GM18499 (cell line): ENCODE results near the gene LDLR.

Source experiments
- ATAC-seq: cut with Tn5 transposase; IDR thresholded peaks from one replicate; pipeline ENCODE4 v1.9.1; 2021; ENCODE audit warnings: moderate number of reproducible peaks; ENCODE audit not compliant: insufficient read depth, unreplicated experiment

The LDLR gene

DNA sequence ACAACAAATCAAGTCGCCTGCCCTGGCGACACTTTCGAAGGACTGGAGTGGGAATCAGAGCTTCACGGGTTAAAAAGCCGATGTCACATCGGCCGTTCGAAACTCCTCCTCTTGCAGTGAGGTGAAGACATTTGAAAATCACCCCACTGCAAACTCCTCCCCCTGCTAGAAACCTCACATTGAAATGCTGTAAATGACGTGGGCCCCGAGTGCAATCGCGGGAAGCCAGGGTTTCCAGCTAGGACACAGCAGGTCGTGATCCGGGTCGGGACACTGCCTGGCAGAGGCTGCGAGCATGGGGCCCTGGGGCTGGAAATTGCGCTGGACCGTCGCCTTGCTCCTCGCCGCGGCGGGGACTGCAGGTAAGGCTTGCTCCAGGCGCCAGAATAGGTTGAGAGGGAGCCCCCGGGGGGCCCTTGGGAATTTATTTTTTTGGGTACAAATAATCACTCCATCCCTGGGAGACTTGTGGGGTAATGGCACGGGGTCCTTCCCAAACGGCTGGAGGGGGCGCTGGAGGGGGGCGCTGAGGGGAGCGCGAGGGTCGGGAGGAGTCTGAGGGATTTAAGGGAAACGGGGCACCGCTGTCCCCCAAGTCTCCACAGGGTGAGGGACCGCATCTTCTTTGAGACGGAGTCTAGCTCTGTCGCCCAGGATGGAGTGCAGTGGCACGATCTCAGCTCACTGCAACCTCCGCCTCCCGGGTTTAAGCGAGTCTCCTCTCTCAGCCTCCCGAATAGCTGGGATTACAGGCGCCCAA is at the start of gene LDLR:
Gene LDLR, plus strand, starts transcription at position 210 of the 760 bp plus-strand sequence. Its CDS starts 86 bp downstream, at position 296.
- no peak for ATAC-seq

DNA sequence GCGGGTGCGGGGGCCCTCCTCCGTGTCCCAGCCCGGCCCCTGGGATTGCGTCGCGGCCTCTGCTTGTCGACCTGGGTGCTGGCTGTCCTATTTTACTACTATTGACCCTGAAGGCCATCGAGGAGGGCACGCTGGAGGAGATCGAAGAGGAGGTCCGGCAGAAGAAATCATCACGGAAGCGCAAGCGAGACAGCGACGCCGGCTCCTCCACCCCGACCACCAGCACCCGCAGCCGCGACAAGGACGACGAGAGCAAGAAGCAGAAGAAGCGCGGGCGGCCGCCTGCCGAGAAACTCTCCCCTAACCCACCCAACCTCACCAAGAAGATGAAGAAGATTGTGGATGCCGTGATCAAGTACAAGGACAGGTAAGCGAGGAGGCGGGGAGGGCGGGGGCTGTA is 48.1 kb upstream of the LDLR start:
- no peak for ATAC-seq

DNA sequence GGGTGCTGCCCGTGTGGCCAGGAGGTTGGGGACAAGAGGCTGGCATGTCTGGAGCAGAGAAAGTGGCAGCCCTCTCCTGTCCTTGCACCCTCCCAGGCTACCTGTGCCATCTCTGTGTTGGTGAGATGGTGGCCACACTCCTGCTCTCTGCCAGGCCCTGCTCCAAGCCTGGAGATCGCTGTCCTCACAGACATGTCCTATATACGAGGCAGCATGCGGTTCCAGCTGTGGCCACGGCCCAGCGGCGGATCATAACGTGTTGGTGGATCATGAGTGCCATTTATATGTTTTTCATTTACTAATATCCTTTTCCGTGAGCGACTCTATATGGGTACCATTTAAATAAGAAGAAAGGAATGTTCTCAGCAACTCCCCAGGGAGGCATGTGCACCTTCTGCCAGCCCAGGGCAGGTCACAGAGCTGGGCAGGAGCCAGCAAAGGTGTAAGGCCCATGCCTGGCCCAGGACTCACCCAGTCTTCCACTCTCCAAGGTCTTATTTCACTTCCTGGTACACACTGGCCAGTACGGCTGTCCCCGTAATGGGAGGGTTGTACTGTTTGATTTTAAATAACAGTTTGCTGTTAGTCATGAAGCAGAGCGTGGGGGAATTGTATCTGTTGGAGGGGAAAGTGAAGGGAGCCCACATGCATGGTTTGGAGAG is 47.2 kb upstream of the LDLR start:
- no peak for ATAC-seq

DNA sequence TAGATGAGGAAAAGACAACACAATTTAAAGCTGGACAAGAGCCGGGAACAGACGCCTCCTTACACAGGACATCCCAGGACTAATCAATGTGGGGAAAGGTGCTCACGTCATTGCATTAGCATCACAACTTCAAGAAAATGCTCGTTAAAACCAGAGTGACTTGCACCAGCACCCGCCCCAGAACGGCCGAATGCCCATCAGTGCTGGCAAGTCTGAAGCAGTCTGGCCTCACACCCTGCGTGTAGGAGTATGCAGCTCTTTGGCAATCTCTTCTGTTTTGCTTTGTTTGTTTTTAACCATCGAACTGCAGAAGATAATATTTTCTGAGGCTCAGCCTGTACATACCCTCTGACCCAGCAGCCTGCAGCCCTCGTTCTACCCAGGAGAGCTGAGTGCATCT is 44.8 kb upstream of the LDLR start:
- no peak for ATAC-seq

DNA sequence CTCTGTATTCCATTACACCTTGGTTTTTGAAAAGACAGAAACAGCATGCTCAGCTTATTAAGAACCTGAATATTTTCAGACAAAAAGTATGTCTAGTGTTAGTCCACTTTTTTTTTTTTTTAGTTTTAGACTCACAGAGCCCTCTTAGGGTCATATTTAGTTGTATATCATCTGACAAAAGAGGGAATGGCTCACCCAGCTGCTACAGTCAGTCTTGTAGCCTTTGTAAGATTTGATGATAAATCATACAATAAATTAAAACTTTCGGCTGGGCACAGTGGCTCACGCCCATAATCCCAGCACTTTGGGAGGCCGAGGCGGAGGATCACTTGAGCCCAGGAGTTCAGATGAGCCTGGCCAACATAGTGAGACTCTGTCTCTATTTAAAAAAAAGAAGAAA is 43.7 kb upstream of the LDLR start:
- no peak for ATAC-seq

DNA sequence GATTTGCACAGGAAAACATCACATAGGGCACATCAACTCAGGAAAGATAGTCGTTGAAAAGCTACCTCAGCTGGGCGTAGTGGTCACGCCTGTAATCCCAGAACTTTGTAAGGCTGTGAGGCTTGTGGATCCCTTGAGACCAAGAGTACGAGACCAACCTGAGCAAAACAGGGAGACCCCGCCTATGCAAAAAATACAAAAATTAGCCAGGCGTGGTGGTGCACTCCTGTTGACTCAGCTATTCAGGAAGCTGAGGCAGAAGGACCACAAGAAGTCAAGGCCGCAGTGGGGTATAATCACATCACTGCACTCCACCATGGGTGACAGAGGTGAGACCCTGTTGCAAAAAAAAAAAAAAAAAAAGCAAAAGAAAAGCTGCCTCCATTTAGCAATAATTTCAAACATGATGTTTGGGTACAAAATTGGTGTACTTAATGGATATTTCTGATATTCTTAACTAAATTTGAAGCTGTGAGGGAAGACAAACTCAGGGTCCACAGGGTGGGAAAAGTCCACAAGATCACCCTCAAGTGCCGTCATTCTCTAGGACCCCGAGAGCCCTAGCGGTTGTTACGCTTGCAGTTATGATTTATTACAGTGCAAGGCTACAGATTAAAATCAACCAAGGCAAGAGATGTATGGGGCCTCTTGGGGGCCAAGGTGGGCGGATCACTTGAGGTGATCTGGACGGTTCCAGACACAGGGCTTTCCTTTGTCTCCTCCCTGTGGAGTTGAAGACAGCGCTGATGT is 42.5 kb upstream of the LDLR start:
- ATAC-seq: no peak

DNA sequence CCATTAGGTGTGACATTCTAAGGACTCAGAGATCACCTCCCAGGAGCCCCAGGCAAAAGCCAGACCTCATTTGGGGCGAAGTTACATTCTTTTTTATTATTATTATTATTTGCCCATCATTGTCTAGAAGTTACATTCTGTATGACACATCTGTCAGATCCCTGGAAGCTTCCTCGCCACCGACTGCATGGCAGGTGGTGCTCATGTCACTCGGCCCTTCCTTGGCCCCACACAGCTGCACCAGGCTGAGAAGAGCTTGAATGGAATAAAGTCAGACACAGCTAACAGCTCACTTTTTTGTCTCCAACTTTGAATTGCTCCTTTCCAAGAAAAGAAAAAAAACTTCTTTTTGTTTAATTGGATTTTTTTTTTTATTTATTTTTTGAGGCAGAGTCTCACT is 41.4 kb upstream of the LDLR start:
- no peak for ATAC-seq

DNA sequence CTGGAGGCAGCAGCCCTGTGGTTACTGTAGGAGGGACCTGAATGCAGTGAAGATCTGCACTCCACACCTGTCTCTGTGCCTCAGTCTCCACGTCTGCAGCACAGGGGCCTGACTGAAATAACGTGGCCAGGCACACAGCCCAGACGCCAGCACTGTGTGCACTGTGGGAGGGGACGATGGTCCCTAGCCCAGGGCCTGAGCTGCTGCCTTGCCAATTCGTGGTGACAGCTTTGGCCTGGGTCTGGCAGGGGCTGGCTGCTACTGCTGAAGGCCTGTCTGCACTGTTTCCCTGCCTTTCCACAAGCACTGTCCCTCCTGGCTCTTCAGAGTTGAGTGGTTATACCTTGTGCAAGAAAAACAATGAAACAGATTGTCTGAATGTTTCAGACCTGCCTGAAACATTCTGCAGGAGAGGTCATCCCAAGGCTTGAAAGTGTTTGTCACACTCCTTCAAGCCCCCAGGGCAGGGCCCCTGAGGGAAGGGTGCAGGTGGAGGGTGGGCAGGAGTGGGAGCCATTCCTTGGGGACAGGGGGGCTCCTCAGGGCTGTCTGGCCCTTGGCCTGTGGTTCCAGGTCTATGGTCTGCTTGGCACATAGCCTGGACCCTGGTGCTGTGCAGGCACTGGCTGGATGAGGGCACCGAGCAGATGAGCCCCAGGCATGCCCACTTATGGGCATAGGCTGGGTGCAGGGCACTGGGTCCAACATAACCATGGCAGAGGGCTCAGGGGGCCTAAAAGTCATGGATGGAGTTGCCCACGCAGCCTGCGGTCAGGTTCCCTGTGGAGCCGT is 38.7 kb upstream of the LDLR start:
- ATAC-seq: no peak

DNA sequence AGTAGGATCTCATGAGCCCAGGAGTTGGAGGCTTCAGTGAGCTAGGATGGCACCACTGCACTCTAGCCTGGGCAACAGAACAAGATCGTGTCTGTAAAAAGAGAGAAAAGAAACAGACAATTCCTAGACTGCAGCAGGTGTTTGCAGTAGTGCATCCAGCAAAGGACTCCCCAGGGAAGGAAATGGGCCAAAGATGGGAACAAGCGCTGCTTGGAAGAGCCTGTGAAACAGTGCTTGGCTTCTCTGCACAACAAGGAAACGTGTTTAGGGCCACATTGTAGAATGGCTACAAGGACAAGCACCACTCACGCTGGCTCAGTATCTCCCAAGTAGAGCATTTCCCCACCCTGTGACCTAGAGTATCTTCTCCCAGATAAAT is 35.5 kb upstream of the LDLR start:
- ATAC-seq: no peak

DNA sequence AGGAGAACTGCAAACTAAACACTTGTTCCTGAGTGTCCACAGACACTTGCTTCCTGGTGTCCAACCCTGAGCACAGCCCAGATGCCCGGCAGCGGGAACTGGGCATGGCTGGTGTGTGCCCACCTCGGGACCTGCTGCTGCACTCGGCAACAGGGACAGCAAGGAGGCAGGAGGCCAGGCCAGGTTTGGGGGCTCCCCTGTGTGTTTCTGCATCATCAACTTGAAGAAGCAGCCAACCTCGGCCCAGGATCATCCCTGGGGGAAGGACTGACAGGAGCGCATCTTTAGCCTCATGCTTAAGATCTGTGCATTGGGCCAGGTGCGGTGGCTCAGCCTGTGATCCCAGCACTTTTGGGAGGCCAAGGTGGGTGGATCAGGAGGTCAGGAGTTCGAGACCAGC is 35.1 kb upstream of the LDLR start:
- ATAC-seq: no peak

DNA sequence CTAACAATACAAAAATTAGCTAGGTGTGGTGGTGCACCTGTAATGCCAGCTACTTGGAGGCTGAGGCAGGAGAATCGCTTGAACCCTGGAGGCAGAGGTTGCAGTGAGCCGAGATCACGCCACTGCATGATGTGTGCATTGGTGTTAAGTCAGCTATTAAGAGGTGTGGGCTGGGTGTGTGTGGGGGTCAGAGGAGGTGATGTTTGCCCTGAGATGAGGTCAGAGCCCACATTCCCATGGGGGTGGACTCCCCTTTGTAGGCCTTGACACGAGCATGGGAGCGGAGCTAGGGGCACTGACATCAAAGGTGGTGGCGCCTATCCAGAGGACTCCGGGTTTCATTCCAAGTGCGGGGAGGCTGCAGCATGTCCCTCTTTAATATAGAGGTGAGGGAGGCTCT is 34.6 kb upstream of the LDLR start:
- no peak for ATAC-seq

DNA sequence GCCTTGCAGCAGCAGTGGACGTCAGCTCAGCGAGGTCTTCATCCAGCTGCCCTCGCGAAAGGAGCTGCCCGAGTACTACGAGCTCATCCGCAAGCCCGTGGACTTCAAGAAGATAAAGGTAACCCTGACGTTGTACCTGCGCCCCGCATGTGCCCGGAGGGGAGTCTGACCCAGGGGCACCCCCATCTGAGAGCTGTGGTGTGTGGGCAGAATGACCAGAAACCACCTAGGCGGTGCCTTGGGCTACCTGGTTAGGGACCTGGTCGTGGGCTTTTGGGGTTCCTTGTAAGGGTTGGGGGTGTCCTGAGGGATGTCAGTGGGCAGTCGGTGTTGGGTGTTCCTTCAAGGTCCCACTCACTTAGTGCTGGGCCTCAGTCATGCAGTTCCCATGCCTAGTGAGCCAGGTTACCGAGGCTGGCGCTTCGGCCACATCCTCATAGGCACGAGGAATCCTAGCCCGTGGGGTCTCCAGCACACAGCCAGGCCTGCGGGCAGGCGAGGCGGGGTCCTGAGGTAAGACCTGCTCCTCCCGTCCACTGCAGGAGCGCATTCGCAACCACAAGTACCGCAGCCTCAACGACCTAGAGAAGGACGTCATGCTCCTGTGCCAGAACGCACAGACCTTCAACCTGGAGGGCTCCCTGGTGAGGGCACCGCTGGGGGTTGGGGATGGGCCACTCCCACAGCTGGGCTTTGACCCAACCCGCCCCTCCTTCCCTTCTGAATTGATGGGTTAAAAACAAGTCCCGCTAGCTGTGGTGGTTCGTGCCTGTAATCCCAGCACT is 30.8 kb upstream of the LDLR start:
- ATAC-seq: no peak

DNA sequence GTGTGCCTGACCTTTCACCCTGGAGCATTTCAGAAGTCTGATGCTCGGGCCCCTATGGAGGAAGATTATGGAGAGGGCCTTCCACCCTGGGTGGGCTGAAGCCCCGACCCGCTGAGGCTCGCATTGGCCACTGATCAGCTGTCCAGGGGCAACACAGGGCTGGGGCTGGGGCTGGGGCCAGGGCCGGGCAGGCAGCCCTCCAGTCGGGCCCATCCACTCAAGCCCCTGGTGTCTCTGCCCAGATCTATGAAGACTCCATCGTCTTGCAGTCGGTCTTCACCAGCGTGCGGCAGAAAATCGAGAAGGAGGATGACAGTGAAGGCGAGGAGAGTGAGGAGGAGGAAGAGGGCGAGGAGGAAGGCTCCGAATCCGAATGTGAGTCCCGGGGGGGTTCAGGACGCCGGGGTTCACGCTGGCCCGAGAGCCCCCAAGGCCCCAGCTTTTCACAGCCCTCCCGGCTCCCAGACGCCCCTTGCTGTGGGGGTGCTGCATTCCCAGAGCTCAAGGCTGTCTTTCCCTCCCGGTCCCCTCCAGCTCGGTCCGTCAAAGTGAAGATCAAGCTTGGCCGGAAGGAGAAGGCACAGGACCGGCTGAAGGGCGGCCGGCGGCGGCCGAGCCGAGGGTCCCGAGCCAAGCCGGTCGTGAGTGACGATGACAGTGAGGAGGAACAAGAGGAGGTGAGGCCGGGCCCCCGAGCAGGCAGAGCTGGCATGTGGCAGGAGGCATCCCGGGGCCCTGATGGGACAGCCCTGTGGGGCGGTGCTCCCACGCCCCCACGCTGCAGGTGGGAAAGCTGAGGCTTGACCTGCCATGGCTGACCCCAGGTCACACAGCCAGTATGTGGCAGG is 29.5 kb upstream of the LDLR start:
- no peak for ATAC-seq

DNA sequence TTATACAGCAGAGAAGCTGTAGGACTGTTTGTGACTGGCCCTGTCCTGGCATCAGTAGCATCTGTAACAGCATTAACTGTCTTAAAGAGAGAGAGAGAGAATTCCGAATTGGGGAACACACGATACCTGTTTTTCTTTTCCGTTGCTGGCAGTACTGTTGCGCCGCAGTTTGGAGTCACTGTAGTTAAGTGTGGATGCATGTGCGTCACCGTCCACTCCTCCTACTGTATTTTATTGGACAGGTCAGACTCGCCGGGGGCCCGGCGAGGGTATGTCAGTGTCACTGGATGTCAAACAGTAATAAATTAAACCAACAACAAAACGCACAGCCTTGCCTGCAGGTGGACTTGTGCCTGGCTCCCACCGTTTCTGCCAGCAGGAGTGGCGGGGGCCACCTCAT is 27.3 kb upstream of the LDLR start:
- no peak for ATAC-seq

DNA sequence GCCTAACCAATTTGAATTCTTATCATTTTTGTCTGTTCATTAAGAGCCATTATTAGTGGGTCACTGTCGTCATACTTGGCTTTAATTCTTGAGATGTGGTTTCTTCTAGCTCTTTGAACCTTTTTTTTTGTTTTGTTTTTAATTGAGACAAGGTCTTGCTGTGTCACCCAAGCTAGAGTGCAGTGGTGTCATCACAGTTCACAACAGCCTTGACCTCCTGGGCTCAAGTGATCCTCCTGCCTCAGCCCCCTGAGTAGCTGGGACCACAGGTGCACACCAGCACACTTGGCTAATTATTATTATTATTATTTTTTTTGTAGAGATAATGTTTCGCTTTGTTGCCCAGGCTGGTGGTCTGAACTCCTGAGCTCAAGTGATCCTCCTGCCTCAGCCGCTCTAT is 25.8 kb upstream of the LDLR start:
- ATAC-seq: no peak

DNA sequence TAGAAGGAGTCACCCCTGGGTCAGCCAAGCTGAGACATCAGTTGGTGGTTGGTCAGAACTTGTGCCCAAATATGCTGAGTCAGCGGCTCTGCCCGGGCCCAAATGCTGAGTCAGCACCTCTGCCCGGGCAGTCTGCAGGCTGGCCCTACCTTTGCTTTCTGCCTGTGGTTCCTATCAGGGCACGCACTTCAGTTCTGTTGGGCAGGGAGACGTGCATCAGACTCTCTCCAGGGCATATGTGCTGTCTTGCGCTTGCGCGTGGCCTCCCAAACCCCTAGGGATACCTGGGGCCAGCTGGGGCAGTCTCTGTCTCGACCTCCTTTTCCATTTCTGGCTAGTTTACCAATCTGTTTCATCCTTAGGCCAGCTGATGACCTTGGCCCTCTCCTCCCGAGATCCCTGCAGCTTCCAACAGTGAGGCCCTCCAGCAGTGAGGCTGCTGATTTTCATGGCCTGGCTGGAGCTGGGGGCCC is 24.4 kb upstream of the LDLR start:
- ATAC-seq: no peak

DNA sequence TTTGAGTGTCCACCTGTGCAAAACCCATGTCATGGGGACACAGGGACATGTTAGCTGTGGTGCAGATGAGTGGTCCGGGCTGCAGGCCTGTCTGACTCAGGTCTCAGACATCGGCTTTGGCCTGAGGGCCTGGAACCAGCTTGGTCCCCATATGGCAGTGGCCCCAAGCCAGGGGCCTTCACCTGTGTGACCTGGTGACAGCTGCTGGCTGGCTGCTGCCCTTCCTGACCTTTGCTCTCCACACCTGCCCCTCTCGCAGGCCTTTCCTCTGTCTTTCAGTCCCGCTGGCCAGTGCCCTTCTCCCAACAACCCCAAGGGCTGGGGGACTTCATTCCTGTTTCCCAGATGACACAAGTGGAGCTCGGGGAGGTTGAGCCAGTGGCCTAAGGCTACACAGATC is 22.9 kb upstream of the LDLR start:
- ATAC-seq: no peak

DNA sequence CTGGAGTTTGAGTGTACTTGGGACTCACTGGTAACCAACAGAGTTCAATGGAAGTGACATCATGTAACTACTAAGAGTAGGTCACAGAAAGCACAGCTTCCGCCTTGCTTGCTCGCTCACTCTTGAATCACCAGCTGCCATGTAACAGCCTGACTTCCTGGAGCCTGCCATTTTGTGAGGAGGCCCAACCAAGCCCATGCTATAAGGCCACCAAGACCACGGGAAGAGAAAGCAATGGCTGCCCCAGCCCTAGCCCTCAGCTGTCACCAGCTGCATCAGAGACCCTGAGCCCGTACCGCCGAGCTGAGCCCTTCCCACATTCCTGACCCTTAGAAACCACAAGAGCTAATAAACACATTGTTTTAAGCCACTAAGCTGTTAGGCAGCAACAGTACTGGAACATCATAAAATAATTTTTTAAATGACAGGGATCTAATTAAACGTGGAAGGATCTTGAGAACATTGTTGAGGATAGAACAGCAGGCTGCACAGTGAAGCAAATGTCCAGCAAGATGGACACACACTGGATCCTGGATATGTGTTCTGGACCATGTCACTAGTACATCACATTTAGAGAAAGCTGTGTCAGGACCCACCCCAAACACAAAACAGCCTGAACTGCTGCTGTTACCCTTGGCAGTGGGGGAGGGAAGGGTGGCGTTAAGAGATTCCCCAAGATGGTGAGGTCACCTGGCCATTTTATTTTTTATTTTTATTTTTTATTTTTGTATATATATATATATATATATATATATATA is 21.7 kb upstream of the LDLR start:
- ATAC-seq: no peak
